OCI-LY3 (cell line): ENCODE measurements around the gene GRM2.

Experiments used
- H2AFZ ChIP-seq: fragments of 200-600, 300-600 bp; shearing (Covaris generic); 2 replicates; pipeline ENCODE4 v1.6.0; 2014; ENCODE audit warnings: antibody characterized with exemption, low read depth, low read length
- H3K27ac ChIP-seq: fragments of 200-600, 300-600 bp; sonication (generic); 2 replicates; pipeline ENCODE4 v1.5.1; 2014; ENCODE audit warnings: mild to moderate bottlenecking, low read length, moderate library complexity, mixed read lengths
- H3K27me3 ChIP-seq: fragments of 200-600, 300-600 bp; sonication (generic); 2 replicates; pipeline ENCODE4 v1.6.1; 2014; ENCODE audit warnings: low read depth, low read length, mixed read lengths
- H3K36me3 ChIP-seq: fragments of 200-600, 300-600 bp; sonication (generic); replicated peaks from 2 replicates; pipeline ENCODE3; 2014; ENCODE audit warnings: low read depth, low read length, mixed read lengths
- H3K4me1 ChIP-seq: fragments of 300-600, 200-600 bp; sonication (generic); 2 replicates; pipeline ENCODE4 v1.6.1; 2014; ENCODE audit warnings: low read length, mixed read lengths
- H3K4me2 ChIP-seq: fragments of 200-600, 300-600 bp; sonication (generic); 2 replicates; pipeline ENCODE4 v1.6.1; 2014; ENCODE audit warnings: low read length, mixed read lengths
- H3K4me3 ChIP-seq: fragments of 300-600, 200-600 bp; sonication (generic); 2 replicates; pipeline ENCODE4 v1.5.1; 2014; ENCODE audit warnings: antibody characterized with exemption, mild to moderate bottlenecking, low read length, moderate library complexity
- H3K79me2 ChIP-seq: fragments of 300-600, 200-600 bp; shearing (Covaris generic); 2 replicates; pipeline ENCODE4 v1.6.1; 2014; ENCODE audit warnings: mild to moderate bottlenecking, low read length, mixed read lengths
- H3K9ac ChIP-seq: fragments of 300-600, 200-600 bp; shearing (Covaris generic); 2 replicates; pipeline ENCODE4 v1.6.0; 2014; ENCODE audit warnings: mild to moderate bottlenecking, low read length, moderate library complexity
- H3K9me3 ChIP-seq: fragments of 200-600, 300-600 bp; shearing (Covaris generic); 2 replicates; pipeline ENCODE4 v1.6.1; 2014; ENCODE audit warnings: low read length, mixed read lengths; ENCODE audit not compliant: insufficient read depth
- H4K20me1 ChIP-seq: fragments of 200-600, 300-600 bp; sonication (generic); 2 replicates; pipeline ENCODE4 v1.6.1; 2016; ENCODE audit warnings: low read length, mixed read lengths; ENCODE audit not compliant: insufficient read depth
- CTCF ChIP-seq: fragments of 200-600, 300-600 bp; sonication (generic); IDR thresholded peaks from 2 replicates; pipeline ENCODE4 v1.5.1; 2014; ENCODE audit warnings: antibody characterized with exemption, low read length, low read depth
- EZH2phosphoT487 ChIP-seq: fragments of 200-600 bp; shearing (Covaris generic); IDR thresholded peaks from 2 replicates; pipeline ENCODE4 v1.6.1; 2018; ENCODE audit warnings: antibody characterized with exemption, mixed run types, low read depth

Gene GRM2

GRCh38 chr3:51718547-51719409, 11.9 kb downstream of the GRM2 start:
- H3K79me2 ChIP-seq: no peaks in the 10 kb centered on the region
- H3K4me3 ChIP-seq: no peak overlapping the region
- peak overlapping the region; percentile 13; the same call in 1 of the 2 replicates for H2AFZ ChIP-seq
- no peaks in the 10 kb centered on the region for H3K36me3 ChIP-seq
- H4K20me1 ChIP-seq: no peaks in the 10 kb centered on the region
- H3K4me1 ChIP-seq: peaks cover 41% of the 10 kb centered on the region
- H3K27ac ChIP-seq: no peak overlapping the region
- H3K9ac ChIP-seq: no peak overlapping the region
- peak overlapping the region; percentile 27 for H3K4me2 ChIP-seq
- no peaks in the 10 kb centered on the region for H3K9me3 ChIP-seq
- TF ChIP-seq EZH2phosphoT487: no peak
- TF ChIP-seq CTCF: peak; percentile 99
- H3K27me3 ChIP-seq: no peaks in the 10 kb centered on the region

DNA sequence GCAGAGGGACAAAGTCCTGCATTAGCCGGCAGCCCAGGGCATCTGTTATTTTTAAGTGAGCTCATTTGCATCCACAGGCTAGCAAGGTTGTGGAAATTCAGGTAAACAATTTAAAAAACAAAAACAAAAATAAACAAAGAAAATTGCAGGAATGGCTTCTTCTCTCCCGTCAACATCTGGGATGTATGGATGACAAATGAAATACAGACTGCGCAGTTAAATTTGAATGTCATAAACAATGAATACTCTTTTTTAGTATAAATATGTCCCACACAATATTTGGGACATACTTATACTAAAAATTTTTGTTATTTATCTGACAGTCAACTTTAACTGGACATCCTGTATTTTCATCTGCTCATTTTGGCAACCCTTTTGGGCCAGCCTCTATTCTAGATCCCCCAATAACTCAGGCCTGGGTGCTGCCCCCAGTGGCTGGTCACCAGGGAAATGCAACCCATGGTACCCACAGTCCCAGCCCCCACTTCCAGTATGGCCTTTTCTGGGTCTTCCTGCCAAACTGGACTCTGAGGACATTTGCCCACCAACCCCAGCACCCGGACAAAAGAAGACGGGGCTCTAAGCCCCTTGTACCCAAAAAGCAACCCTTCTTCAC, 12.7 kb downstream of the GRM2 start:
- H3K4me1 ChIP-seq: peaks cover 41% of the 10 kb centered on the region
- no peaks in the 10 kb centered on the region for H3K27me3 ChIP-seq
- no peak overlapping the region for H2AFZ ChIP-seq
- no peaks in the 10 kb centered on the region for H3K79me2 ChIP-seq
- H4K20me1 ChIP-seq: no peaks in the 10 kb centered on the region
- H3K9ac ChIP-seq: no peak overlapping the region
- H3K4me3 ChIP-seq: no peak overlapping the region
- TF ChIP-seq CTCF (no peak; the same call in 1 of the 2 replicates), EZH2phosphoT487 (no peak)
- no peak overlapping the region for H3K27ac ChIP-seq
- peak overlapping the region; percentile 27 for H3K4me2 ChIP-seq
- H3K36me3 ChIP-seq: no peaks in the 10 kb centered on the region
- H3K9me3 ChIP-seq: no peaks in the 10 kb centered on the region

DNA sequence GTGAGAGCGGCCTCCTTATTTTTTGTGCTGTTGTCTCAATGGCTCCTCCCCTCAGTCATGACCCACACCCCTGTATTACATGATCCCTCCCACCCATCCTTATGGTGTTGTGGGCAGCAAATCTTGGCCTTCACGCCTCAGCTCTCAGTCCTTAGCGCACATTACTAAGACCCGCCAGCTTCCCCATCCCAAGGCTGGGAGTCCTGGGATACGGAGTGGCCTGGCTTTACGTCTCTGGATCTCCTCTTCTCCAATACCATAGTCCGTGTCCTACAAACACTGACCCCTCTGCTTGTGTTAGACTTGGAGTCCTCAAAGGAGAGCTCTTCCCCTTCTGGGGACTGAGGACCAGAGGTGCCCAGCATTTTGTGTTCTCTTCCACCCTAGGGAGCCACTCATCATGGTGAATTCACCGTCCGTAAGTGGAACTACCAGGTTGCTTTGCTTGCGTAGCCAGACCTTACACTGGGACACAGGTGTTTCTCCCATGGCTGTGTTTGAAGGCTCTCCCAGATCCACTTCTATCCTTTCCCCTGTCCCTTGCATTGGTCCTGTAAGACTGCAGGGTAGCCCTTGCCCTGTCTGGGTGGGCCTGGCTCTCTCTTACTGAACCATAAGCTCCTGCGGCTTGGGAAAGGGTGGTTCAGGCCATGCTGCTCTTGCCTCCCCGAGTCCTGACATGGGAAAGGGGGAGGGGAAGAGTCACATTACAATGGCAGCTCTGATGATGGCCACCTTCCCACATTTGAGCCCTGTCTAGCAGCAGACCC, 13.6 kb downstream of the GRM2 start:
- Histone ChIP-seq H2AFZ (no peak overlapping the region), H3K27ac (no peak overlapping the region), H3K4me2 (no peak overlapping the region), H3K9me3 (no peaks in the 10 kb centered on the region), H3K79me2 (no peaks in the 10 kb centered on the region), H3K9ac (no peak overlapping the region), H3K4me3 (no peak overlapping the region), H3K36me3 (no peaks in the 10 kb centered on the region), H3K27me3 (no peaks in the 10 kb centered on the region), H3K4me1 (peaks cover 41% of the 10 kb centered on the region), H4K20me1 (no peaks in the 10 kb centered on the region)
- TF ChIP-seq CTCF: no peak
- no peak for TF ChIP-seq EZH2phosphoT487
